GM19099 (cell line): ENCODE measurements around the gene ATP1B2.
A peak's percentile ranks its signal among the peaks of the same experiment; 100 is the strongest.

ENCODE experiments used
- POLR2A ChIP-seq: IDR thresholded peaks from 3 replicates; pipeline ENCODE4 v1.6.1; 2011; ENCODE audit warnings: low read depth; ENCODE audit not compliant: insufficient read length; ENCODE audit errors: extremely low read depth

ATP1B2 gene

GRCh38 chr17:7650509-7651096 lies at the start of gene ATP1B2:
TSS of gene ATP1B2 (plus strand) at chr17:7650926. CDS start at chr17:7651519, 593 bp downstream.
- TF ChIP-seq POLR2A: peak; percentile 20

DNA sequence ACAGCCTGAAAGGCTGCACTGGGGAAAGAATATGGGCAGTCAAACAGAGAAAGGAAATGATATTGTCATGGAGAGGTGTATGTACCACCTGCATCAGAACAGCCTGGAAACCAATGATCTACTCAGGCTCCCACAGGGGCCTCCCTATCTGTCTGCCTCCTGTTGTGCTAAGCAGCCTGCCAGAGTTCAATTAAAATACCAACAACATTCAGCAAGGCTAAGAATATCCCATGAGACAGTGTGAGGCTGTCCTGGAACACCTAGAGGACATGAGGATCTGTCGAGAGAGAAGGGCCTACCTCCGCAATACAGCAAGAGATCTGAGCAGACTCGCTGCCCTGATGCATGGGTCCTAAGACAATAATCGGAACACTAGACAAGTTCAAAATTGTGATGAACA lies 44.4 kb upstream of the ATP1B2 start:
- no peak for TF ChIP-seq POLR2A

DNA sequence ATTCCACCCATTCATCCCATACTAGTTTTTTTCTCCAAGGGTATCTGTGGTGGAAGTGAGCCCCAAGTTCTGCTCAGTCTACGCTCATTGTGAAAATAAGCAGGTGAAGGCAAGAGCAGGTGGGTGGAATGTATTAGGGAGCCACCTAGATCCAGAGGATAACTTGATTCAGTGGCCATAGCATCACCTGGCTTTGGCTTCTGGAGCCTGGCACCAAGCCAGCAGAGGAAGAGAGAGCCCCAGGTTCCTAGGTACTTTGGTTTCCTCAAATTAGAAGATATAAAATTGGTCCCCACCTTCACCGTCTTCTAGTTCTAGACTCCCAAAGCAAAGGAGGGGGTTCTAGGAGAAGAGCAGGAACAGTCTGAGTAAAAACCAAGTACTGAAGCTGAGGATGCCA lies 40.1 kb upstream of the ATP1B2 start:
- no peak for TF ChIP-seq POLR2A

GRCh38 chr17:7611635-7612293 lies 39.0 kb upstream of the ATP1B2 start:
- no peak for TF ChIP-seq POLR2A

- no peak for TF ChIP-seq POLR2A
Measured at GRCh38 chr17:7612294-7612640, 38.5 kb upstream of the ATP1B2 start.

DNA sequence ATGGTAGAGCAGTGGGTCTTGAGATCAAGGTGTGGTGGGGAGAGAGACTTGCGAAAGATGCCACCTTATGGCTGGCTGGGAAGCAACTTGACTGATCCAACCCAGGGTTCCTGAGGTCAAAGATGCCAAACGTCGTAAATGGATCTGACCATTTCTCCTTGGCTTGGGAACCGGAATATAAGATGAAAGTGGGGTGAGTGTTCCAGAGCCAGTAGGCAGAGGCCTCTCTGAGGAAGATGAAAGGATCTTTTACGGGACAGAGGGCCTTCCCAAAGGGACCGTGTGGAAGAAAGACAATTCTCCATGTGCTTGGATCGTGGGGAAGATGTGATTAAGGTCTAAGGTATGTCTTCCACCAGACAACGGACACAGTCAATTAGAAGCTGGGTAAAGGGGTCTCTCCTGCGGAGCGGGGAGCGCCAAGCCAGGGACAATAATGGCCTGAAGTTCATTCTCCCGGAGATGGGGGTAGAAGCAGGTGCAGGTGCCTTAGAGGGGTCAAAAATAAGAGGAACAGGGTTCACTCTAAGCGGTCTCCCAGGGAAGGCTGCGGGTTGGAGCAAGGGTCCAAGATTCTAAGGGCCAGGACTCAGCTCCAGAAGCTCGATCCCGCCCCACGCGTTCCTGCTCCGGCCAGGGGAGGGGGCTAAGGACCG lies 36.8 kb upstream of the ATP1B2 start:
- TF ChIP-seq POLR2A: no peak

- TF ChIP-seq POLR2A: peak; percentile 73
Measured at GRCh38 chr17:7614425-7615264, 36.1 kb upstream of the ATP1B2 start, which contains the start of gene FXR2. TSS of gene FXR2 (minus strand) at chr17:7614897. CDS start at chr17:7614532, 365 bp downstream.

DNA sequence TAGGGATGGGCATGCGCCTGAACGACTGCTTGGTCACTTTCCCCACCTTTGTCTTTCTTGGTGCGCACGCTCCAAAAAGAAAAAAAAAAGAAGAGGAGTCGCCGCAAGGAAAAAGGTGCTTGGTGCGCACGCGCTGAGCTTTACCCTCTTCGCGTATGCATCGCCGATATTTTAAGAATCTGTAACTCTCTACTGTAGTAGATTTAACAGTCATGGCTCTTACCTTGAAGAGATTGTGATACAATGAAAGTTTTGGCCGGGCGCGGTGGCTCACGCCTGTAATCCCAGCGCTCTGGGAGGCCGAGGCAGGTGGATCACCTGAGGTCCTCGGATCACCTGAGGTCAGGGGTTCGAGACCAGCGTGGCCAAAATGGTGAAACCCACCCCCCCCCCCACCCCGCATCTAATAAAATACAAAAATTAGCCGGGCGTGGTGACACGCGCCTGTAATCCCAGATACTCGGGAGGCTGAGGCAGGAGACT lies 35.4 kb upstream of the ATP1B2 start:
- peak; percentile 36 for TF ChIP-seq POLR2A

DNA sequence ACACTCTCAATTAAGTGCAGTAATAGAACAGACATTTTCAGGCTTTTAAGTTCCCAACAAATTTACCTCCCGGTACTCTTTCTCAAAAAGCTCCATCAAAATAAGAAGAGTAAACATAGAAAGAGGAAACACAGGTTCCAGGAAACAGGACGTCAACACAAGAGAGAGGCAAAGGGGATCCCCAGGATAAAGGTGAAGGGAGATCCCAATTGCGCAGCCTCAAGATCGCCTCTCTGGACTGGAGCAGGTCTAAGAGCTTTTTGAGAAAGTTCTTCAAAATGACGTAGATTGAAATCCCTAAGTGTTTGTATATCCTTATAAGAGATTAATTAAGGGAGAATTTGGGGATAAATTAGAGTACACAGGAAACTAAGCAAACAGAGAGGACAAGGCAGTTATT lies 32.1 kb upstream of the ATP1B2 start:
- TF ChIP-seq POLR2A: no peak

- TF ChIP-seq POLR2A: no peak
Measured at GRCh38 chr17:7620835-7621234, 29.9 kb upstream of the ATP1B2 start.

DNA sequence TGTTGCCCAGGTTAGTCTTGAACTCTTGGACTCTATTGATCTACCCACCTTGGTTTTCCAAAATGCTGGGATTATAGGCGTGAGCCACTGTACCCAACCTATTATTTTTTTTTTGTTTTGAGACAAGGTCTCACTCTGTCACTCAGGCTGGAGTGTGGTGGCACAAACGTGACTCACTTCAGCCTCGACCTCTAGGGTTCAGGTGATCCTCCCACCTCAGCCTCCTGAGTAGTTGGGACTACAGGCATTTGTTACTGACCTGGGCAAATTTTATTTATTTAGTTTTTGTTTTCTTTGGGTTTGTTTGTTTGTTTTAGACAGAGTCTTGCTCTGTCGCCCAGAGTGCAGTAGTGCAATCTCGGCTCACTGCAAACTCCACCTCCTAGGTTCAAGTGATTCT lies 27.1 kb upstream of the ATP1B2 start:
- TF ChIP-seq POLR2A: no peak

DNA sequence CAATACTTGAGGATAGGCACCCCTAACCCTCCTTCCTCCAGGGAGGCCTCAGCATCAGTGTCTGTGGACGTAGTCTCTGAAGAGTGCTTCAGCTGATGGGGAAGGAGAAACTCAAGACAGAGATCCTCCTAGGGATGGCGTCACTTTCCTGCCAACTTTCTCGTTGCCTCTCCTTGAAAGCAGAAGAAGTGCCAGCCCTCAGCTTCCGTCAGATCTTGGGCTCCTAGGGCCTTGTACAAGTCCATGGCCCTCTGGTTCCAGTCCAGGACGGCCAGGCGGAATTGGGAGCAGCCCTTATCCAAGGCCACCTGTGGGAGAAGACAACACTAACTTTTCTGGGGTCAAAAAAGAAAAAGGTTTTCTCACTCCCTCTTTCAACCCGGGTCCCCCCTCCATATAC lies 24.4 kb upstream of the ATP1B2 start:
- no peak for TF ChIP-seq POLR2A

GRCh38 chr17:7626956-7627249 lies 23.8 kb upstream of the ATP1B2 start:
- no peak for TF ChIP-seq POLR2A

DNA sequence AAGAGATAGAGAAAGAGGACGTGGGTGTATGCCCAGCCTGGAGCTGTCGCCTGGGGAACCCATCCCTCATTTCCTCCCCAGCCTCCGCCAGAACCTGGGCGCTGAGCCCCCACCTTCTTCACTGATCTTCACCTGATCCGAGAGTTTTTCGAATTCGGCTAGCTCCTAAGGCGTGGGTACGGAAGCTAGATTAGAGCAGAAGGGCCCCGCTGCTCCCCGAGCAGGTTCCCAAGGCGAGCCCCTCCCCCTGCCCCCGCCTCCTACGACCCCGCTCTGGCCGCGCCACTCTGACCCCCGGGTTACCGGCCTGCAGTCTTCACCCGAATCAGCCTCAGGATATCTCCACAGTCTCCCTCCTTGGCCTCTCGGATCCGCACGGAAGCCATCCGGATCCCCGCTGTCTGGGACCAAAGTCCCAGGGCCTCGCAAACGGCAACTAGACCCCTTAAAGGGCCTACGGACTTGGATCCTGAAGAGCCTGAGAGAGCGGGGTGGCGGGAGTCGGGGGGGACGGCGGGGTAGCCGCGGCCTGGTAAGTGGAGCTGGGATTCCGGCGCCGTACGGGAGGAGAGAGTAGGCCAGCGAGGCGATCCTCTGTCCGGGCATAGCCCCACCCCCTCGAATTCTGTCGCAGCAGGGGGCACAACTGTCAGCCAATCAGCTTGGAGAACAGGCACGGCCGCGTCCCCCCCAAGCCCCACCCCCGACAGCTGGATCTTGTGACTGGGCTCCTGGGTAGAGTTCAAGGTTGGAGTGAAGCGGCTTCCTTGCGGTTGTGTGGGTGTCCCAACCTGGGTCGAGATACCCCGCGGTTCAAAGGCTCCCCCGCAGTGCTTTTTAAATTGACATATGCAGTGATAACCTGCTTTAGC lies 23.2 kb upstream of the ATP1B2 start, which contains the start of gene SAT2:
Gene SAT2 (minus strand): TSS at position 572 of the 872 bp plus-strand sequence. CDS start 186 bp downstream, at position 386.
- TF ChIP-seq POLR2A: peak; percentile 76
